ENCODE data around the gene PCDHGA5. TPM values are rescaled to one million over a fixed set of nuclear protein-coding genes. Genes with fewer than 3 reads are reported as not detected.
"Not testable (repeated sequence)": the region's sequence is repeated elsewhere in the genome, so short reads cannot be mapped to it uniquely, and the experiment has no call there.

PCDHGA5 gene
- polyA plus RNA-seq, 3 donors, result not detected

GRCh38 chr5:141412854-141413539 is 49.0 kb downstream of the PCDHGA5 start, which contains the start of gene PCDHGA10:
TSS of gene PCDHGA10 (plus strand) at chr5:141412987. CDS start at chr5:141413176, 189 bp downstream.
- H3K36me3 Mint-ChIP-seq, result peaks cover 16 to 19% of the 10 kb centered on the region in 2 donors
- peaks cover 74 to 100% of the 10 kb centered on the region in 2 donors for H3K27me3 ChIP-seq (ENCODE audit: control insufficient read depth in 2 of 2, insufficient read depth in 2 of 2, low read length in 2 of 2)
- peaks cover 25% of the 10 kb centered on the region for H3K4me1 Mint-ChIP-seq
- H3K9me3 Mint-ChIP-seq, result peaks cover 20 to 64% (median 49%) of the 10 kb centered on the region in 7 donors
- peak; percentile 27 to 44 (median 43) for DNase-seq
- 4% methylated on average over 25 of the region's 31 CpGs for WGBS (ENCODE audit: insufficient coverage)
- H3K4me3 Mint-ChIP-seq, result peak within 1 kb of the TSS; percentile 80 to 88
- peaks cover 79 to 86% (median 84%) of the 10 kb centered on the region in 3 donors for H3K27me3 Mint-ChIP-seq (ENCODE audit: low read depth in 3 of 3)
- H3K79me2 ChIP-seq (ENCODE audit: insufficient read depth, low read length), result no peaks in the 10 kb centered on the region
- H3K4me2 ChIP-seq (replicated peaks; ENCODE audit: extremely low read depth, low read length, poor library complexity, severe bottlenecking), result peak within 1 kb of the TSS; percentile 73
- H3K4me1 ChIP-seq (ENCODE audit: control insufficient read depth in 1 of 2, insufficient read depth in 2 of 2, low read length in 2 of 2), result peaks cover 16 to 22% of the 10 kb centered on the region in 2 donors
- H4K20me1 ChIP-seq (ENCODE audit: insufficient read depth, low read length), result no peaks in the 10 kb centered on the region
- H2AFZ ChIP-seq (ENCODE audit: insufficient read depth, low read depth, low read length, poor library complexity, severe bottlenecking), result peak within 1 kb of the TSS; percentile 75
- TF ChIP-seq CTCF (IDR thresholded peaks at IDR 0.05), result peak; percentile 80
- H3K9ac ChIP-seq (ENCODE audit: insufficient read depth, low read length, poor library complexity, severe bottlenecking), result no peak within 1 kb of the TSS
- intact Hi-C loops (cut with micrococcal nuclease), result loop anchor here (5.0 kb wide), 2 partner anchors 109 to 149 kb away; no protein-coding TSS in a partner anchor
- peak within 1 kb of the TSS; percentile 3 to 73 (median 33) for H3K4me3 ChIP-seq (replicated peaks in 1 of 3; ENCODE audit: low read depth in 2 of 3, low read length in 3 of 3)
- H3K36me3 ChIP-seq (replicated peaks in 1 of 2; ENCODE audit: control insufficient read depth in 1 of 2, insufficient read depth in 2 of 2, low read length in 2 of 2), result no peaks in the 10 kb centered on the region
- H3K9me3 ChIP-seq (replicated peaks in 1 of 2; ENCODE audit: control insufficient read depth in 1 of 2, insufficient read depth in 1 of 2, low read length in 2 of 2), result peaks cover 28 to 54% of the 10 kb centered on the region in 2 donors
- H3K27ac ChIP-seq (ENCODE audit: low read depth in 1 of 2, low read length in 2 of 2), result no peak within 1 kb of the TSS
- no peak within 1 kb of the TSS for H3K27ac Mint-ChIP-seq

GRCh38 chr5:141413540-141414069 is 49.6 kb downstream of the PCDHGA5 start:
- H3K27ac ChIP-seq (ENCODE audit: low read depth in 1 of 2, low read length in 2 of 2), result no peak overlapping the region
- peaks cover 79 to 86% (median 84%) of the 10 kb centered on the region in 3 donors for H3K27me3 Mint-ChIP-seq (ENCODE audit: low read depth in 3 of 3)
- peaks cover 13 to 25% of the 10 kb centered on the region in 2 donors for H3K36me3 Mint-ChIP-seq
- H3K9me3 ChIP-seq (replicated peaks in 1 of 2; ENCODE audit: control insufficient read depth in 1 of 2, insufficient read depth in 1 of 2, low read length in 2 of 2), result peaks cover 27 to 54% of the 10 kb centered on the region in 2 donors
- no peak for TF ChIP-seq CTCF (IDR thresholded peaks at IDR 0.05)
- H3K4me1 ChIP-seq (ENCODE audit: control insufficient read depth in 1 of 2, insufficient read depth in 2 of 2, low read length in 2 of 2), result peaks cover 22% of the 10 kb centered on the region in 2 donors
- peak overlapping the region; percentile 73 for H3K4me2 ChIP-seq (replicated peaks; ENCODE audit: extremely low read depth, low read length, poor library complexity, severe bottlenecking)
- H3K9me3 Mint-ChIP-seq, result peaks cover 21 to 64% (median 49%) of the 10 kb centered on the region in 7 donors
- H3K4me3 Mint-ChIP-seq, result peak overlapping the region; percentile 80 to 88
- H3K36me3 ChIP-seq (replicated peaks in 1 of 2; ENCODE audit: control insufficient read depth in 1 of 2, insufficient read depth in 2 of 2, low read length in 2 of 2), result no peaks in the 10 kb centered on the region
- 22% methylated on average over 21 of the region's 25 CpGs for WGBS (ENCODE audit: insufficient coverage)
- H4K20me1 ChIP-seq (ENCODE audit: insufficient read depth, low read length), result no peaks in the 10 kb centered on the region
- H3K27ac Mint-ChIP-seq, result no peak overlapping the region
- H3K27me3 ChIP-seq (ENCODE audit: control insufficient read depth in 2 of 2, insufficient read depth in 2 of 2, low read length in 2 of 2), result peaks cover 74 to 100% of the 10 kb centered on the region in 2 donors
- H3K4me1 Mint-ChIP-seq, result peaks cover 28% of the 10 kb centered on the region
- intact Hi-C loops (cut with micrococcal nuclease), result loop anchor here (5.0 kb wide), 2 partner anchors 109 to 149 kb away; no protein-coding TSS in a partner anchor
- DNase-seq, result no peak
- H2AFZ ChIP-seq (ENCODE audit: insufficient read depth, low read depth, low read length, poor library complexity, severe bottlenecking), result peak overlapping the region; percentile 75
- H3K9ac ChIP-seq (ENCODE audit: insufficient read depth, low read length, poor library complexity, severe bottlenecking), result no peak overlapping the region
- peak overlapping the region in 1 of 3 experiments; percentile 73 for H3K4me3 ChIP-seq (replicated peaks in 1 of 3; ENCODE audit: low read depth in 2 of 3, low read length in 3 of 3)
- no peaks in the 10 kb centered on the region for H3K79me2 ChIP-seq (ENCODE audit: insufficient read depth, low read length)

- peaks cover 78 to 86% (median 84%) of the 10 kb centered on the region in 3 donors for H3K27me3 Mint-ChIP-seq (ENCODE audit: low read depth in 3 of 3)
- not testable (repeated sequence) for DNase-seq
These were observed 50.7 kb downstream of the PCDHGA5 start for GRCh38 chr5:141414548-141415274.

More at GRCh38 chr5:141414548-141415274, 50.7 kb downstream of the PCDHGA5 start:
- Histone ChIP-seq H3K4me1 (ENCODE audit: control insufficient read depth in 1 of 2, insufficient read depth in 2 of 2, low read length in 2 of 2) (peaks cover 22% of the 10 kb centered on the region in 2 donors), H3K27me3 (ENCODE audit: control insufficient read depth in 2 of 2, insufficient read depth in 2 of 2, low read length in 2 of 2) (peaks cover 70 to 100% of the 10 kb centered on the region in 2 donors), H3K9me3 (replicated peaks in 1 of 2; ENCODE audit: control insufficient read depth in 1 of 2, insufficient read depth in 1 of 2, low read length in 2 of 2) (peaks cover 28 to 54% of the 10 kb centered on the region in 2 donors)
- peaks cover 13 to 24% of the 10 kb centered on the region in 2 donors for H3K36me3 Mint-ChIP-seq
- not testable (repeated sequence) for H3K27ac ChIP-seq (ENCODE audit: low read depth in 1 of 2, low read length in 2 of 2); H4K20me1 ChIP-seq (ENCODE audit: insufficient read depth, low read length); H3K27ac Mint-ChIP-seq; H3K79me2 ChIP-seq (ENCODE audit: insufficient read depth, low read length); H2AFZ ChIP-seq (ENCODE audit: insufficient read depth, low read depth, low read length, poor library complexity, severe bottlenecking); H3K4me2 ChIP-seq (replicated peaks; ENCODE audit: extremely low read depth, low read length, poor library complexity, severe bottlenecking); H3K4me3 ChIP-seq (replicated peaks in 1 of 3; ENCODE audit: low read depth in 2 of 3, low read length in 3 of 3); H3K9ac ChIP-seq (ENCODE audit: insufficient read depth, low read length, poor library complexity, severe bottlenecking); H3K36me3 ChIP-seq (replicated peaks in 1 of 2; ENCODE audit: control insufficient read depth in 1 of 2, insufficient read depth in 2 of 2, low read length in 2 of 2)
- 37% methylated on average over 31 of the region's 46 CpGs for WGBS (ENCODE audit: insufficient coverage)
- intact Hi-C loops (cut with micrococcal nuclease), result loop anchor here (5.0 kb wide), 2 partner anchors 108 to 148 kb away; no protein-coding TSS in a partner anchor
- peaks cover 31% of the 10 kb centered on the region for H3K4me1 Mint-ChIP-seq
- H3K9me3 Mint-ChIP-seq, result peaks cover 19 to 64% (median 49%) of the 10 kb centered on the region in 7 donors
- peak overlapping the region in 1 of 2 donors; percentile 80 for H3K4me3 Mint-ChIP-seq
